Measurements from ENCODE around the gene SIT1. TPM values are rescaled to one million over a fixed set of nuclear protein-coding genes. Genes with fewer than 3 reads are reported as not detected.

Gene SIT1
- total RNA-seq, 1 donor from 2014 or later = 2.5 TPM

GRCh38 chr9:35618325-35618727, 32.4 kb downstream of the SIT1 start, which contains the start of gene CD72:
Gene CD72 (minus strand): TSS chr9:35618413. CDS start chr9:35618303, 110 bp downstream.
- DNase-seq (ENCODE audit: extremely low spot score in 2 of 2) = no peak
- TF ChIP-seq POLR2A (IDR thresholded peaks at IDR 0.05) = no peak
- TF ChIP-seq, protein P1, sequence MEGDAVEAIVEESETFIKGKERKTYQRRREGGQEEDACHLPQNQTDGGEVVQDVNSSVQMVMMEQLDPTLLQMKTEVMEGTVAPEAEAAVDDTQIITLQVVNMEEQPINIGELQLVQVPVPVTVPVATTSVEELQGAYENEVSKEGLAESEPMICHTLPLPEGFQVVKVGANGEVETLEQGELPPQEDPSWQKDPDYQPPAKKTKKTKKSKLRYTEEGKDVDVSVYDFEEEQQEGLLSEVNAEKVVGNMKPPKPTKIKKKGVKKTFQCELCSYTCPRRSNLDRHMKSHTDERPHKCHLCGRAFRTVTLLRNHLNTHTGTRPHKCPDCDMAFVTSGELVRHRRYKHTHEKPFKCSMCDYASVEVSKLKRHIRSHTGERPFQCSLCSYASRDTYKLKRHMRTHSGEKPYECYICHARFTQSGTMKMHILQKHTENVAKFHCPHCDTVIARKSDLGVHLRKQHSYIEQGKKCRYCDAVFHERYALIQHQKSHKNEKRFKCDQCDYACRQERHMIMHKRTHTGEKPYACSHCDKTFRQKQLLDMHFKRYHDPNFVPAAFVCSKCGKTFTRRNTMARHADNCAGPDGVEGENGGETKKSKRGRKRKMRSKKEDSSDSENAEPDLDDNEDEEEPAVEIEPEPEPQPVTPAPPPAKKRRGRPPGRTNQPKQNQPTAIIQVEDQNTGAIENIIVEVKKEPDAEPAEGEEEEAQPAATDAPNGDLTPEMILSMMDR (IDR thresholded peaks at IDR 0.05) = no peak
- no peak for TF ChIP-seq POLR2AphosphoS5 (IDR thresholded peaks at IDR 0.05; ENCODE audit: insufficient read depth in 1 of 2, low read depth in 1 of 2)
- intact Hi-C loops (cut with DNase I) = no loop called here
- peaks cover 13% of the 10 kb centered on the region for H3K4me1 ChIP-seq
- no peaks in the 10 kb centered on the region for H3K27me3 ChIP-seq
- H3K9me3 ChIP-seq = no peaks in the 10 kb centered on the region
- H3K4me3 ChIP-seq = peak within 1 kb of the TSS; percentile 36 to 43
- no peak within 1 kb of the TSS for H3K27ac ChIP-seq
- H3K36me3 ChIP-seq = no peaks in the 10 kb centered on the region

- DNase-seq (ENCODE audit: extremely low spot score in 2 of 2) = no peak
- TF ChIP-seq, protein P1 (IDR thresholded peaks at IDR 0.05) = no peak
- TF ChIP-seq POLR2AphosphoS5 (IDR thresholded peaks at IDR 0.05; ENCODE audit: insufficient read depth in 1 of 2, low read depth in 1 of 2) = no peak
- TF ChIP-seq POLR2A (IDR thresholded peaks at IDR 0.05) = no peak
- H3K27ac ChIP-seq = no peak overlapping the region
- H3K4me1 ChIP-seq = peaks cover 13% of the 10 kb centered on the region
- H3K4me3 ChIP-seq = peak overlapping the region in 1 of 2 donors; percentile 43
- intact Hi-C loops (cut with DNase I) = no loop called here
- no peaks in the 10 kb centered on the region for H3K36me3 ChIP-seq
- H3K9me3 ChIP-seq = no peaks in the 10 kb centered on the region
- H3K27me3 ChIP-seq = no peaks in the 10 kb centered on the region
Observed at GRCh38 chr9:35617548-35617947, 33.2 kb downstream of the SIT1 start.

DNA sequence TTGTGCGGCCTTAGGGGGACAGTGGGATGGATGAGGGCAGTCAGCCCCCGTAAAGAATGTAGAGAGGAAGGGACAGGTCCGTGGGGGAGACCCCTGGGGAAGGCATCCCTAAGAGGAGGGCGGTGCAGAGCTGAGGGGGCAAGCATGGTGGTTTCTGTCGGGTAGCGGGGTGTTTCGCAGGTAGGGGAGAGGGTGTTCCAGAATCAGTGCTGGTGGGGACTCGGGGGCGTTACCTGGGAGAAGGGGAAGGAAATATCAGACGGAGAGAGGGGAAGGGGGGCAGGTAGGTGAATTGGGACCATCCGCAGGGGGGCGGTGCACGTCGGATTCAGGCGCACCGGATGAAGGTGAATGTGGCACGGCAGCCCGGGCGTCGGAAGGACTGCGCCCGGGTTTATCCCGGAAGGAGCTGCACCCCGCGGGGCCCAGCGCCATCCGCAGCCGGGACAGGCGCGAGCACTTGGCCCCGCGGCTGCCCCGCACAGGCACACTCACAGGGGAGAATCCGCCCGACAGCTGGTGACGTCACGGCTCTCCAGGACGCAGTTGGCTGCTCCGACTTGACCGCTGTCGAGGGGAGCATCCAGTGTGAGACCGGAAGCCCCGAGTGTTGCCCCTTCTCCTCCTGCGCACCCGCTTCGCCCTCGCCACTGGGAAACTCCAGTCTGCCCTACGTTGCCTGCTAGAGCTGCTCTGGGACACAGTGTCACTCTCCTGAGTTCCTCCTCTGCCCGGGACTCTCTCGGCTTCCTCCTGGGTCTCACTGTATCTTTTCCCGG, 33.9 kb downstream of the SIT1 start:
- Histone ChIP-seq H3K36me3 (no peaks in the 10 kb centered on the region), H3K9me3 (no peaks in the 10 kb centered on the region), H3K27me3 (no peaks in the 10 kb centered on the region), H3K4me1 (peaks cover 13% of the 10 kb centered on the region), H3K4me3 (peak overlapping the region; percentile 36 to 43), H3K27ac (no peak overlapping the region)
- no peak for TF ChIP-seq POLR2A (IDR thresholded peaks at IDR 0.05)
- TF ChIP-seq POLR2AphosphoS5 (IDR thresholded peaks at IDR 0.05; ENCODE audit: insufficient read depth in 1 of 2, low read depth in 1 of 2) = peak in 1 of 2 donors; percentile 31
- TF ChIP-seq, protein P1 (IDR thresholded peaks at IDR 0.05) = no peak
- intact Hi-C loops (cut with DNase I) = no loop called here
- DNase-seq (ENCODE audit: extremely low spot score in 2 of 2) = no peak

- Histone ChIP-seq H3K9me3 (no peaks in the 10 kb centered on the region), H3K27ac (no peak overlapping the region), H3K27me3 (no peaks in the 10 kb centered on the region), H3K4me3 (no peak overlapping the region), H3K36me3 (no peaks in the 10 kb centered on the region), H3K4me1 (peaks cover 13% of the 10 kb centered on the region)
- TF ChIP-seq POLR2A (IDR thresholded peaks at IDR 0.05) (no peak), POLR2AphosphoS5 (IDR thresholded peaks at IDR 0.05; ENCODE audit: insufficient read depth in 1 of 2, low read depth in 1 of 2) (no peak)
- TF ChIP-seq, protein P1 (IDR thresholded peaks at IDR 0.05) = no peak
- intact Hi-C loops (cut with DNase I) = no loop called here
- DNase-seq (ENCODE audit: extremely low spot score in 2 of 2) = no peak
Observed at GRCh38 chr9:35615981-35616680, 34.6 kb downstream of the SIT1 start.
